HG03439 (cell line): ENCODE measurements around the gene EVA1C.
"Not testable (repeated sequence)": the region's sequence is repeated elsewhere in the genome, so short reads cannot be mapped to it uniquely, and the experiment has no call there.

Experiments
- ATAC-seq: cut with Tn5 transposase; IDR thresholded peaks from one replicate; pipeline ENCODE4 v1.9.1; 2021; ENCODE audit warnings: mild to moderate bottlenecking, moderate library complexity; ENCODE audit not compliant: unreplicated experiment

The EVA1C gene

GRCh38 chr21:32423320-32424190 lies 11.0 kb downstream of the EVA1C start:
- ATAC-seq = no peak

GRCh38 chr21:32424191-32424535 lies 11.7 kb downstream of the EVA1C start:
- ATAC-seq = no peak

GRCh38 chr21:32424674-32425073 lies 12.2 kb downstream of the EVA1C start:
- ATAC-seq = no peak

- no peak for ATAC-seq
Measured at GRCh38 chr21:32425628-32426027, 13.1 kb downstream of the EVA1C start.

GRCh38 chr21:32426066-32426465 lies 13.6 kb downstream of the EVA1C start:
- ATAC-seq = no peak

- ATAC-seq = no peak
Measured at GRCh38 chr21:32426592-32427051, 14.1 kb downstream of the EVA1C start.

GRCh38 chr21:32427958-32428623 lies 15.6 kb downstream of the EVA1C start:
- no peak for ATAC-seq

GRCh38 chr21:32432982-32433660 lies 20.6 kb downstream of the EVA1C start:
- ATAC-seq = not testable (repeated sequence)

- no peak for ATAC-seq
Measured at GRCh38 chr21:32437729-32438128, 25.2 kb downstream of the EVA1C start.

GRCh38 chr21:32442566-32443318 lies 30.2 kb downstream of the EVA1C start:
- no peak for ATAC-seq

GRCh38 chr21:32445101-32445500 lies 32.6 kb downstream of the EVA1C start:
- ATAC-seq = no peak

GRCh38 chr21:32446440-32446839 lies 33.9 kb downstream of the EVA1C start:
- ATAC-seq = not testable (repeated sequence)

GRCh38 chr21:32447224-32447623 lies 34.7 kb downstream of the EVA1C start:
- ATAC-seq = no peak

GRCh38 chr21:32448803-32449594 lies 36.5 kb downstream of the EVA1C start:
- ATAC-seq = no peak

- not testable (repeated sequence) for ATAC-seq
Measured at GRCh38 chr21:32450881-32451701, 38.6 kb downstream of the EVA1C start.

GRCh38 chr21:32452191-32452590 lies 39.7 kb downstream of the EVA1C start:
- not testable (repeated sequence) for ATAC-seq

- no peak for ATAC-seq
Measured at GRCh38 chr21:32452641-32453040, 40.1 kb downstream of the EVA1C start.

GRCh38 chr21:32455548-32455947 lies 43.0 kb downstream of the EVA1C start:
- ATAC-seq = no peak

- ATAC-seq = no peak
Measured at GRCh38 chr21:32456497-32456918, 44.0 kb downstream of the EVA1C start.
